GM04504 (cell line): Measurements from ENCODE around the gene KHSRP.
"Not testable (repeated sequence)": the region's sequence is repeated elsewhere in the genome, so short reads cannot be mapped to it uniquely, and the experiment has no call there.

Source experiments
- DNase-seq: peaks from one replicate; pipeline ENCODE4 v3.0.0-alpha.2; 2012; ENCODE audit warnings: low read depth

KHSRP gene

GRCh38 chr19:6416658-6417405 is 7.8 kb downstream of the KHSRP start:
- DNase-seq = no peak

DNA sequence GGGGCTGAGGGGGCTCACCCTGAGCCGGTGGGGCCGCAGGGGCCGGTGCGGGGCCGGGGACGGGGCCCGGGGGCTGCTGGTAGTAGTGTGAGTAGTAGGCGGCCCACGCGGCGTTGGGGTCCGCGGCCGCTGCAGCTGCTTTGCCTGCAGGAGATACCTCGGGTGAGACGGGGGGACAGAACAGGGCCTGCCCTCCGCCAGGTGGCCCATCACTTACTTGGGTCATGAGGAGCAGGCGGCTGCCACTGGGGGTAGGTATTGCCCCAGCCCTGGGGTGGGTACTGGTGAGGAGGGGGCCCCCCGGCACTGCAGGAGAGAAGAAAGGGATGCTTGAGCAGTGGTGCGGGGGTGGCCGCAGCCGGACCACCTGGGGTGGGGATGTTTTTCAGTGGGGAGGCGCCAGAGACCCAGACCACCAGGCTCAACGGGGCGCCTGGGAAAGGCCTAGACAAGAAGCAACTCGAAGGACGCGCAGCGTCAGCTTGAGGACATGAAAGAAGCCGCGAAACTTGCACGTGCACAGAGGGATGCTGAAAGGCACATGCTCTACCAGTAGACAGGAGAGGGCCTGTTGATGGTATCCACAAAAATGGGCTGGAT is 8.9 kb downstream of the KHSRP start:
- no peak for DNase-seq

GRCh38 chr19:6414793-6415590 is 9.6 kb downstream of the KHSRP start:
- DNase-seq = no peak

- DNase-seq = no peak
Observed at GRCh38 chr19:6413721-6414643, 10.6 kb downstream of the KHSRP start.

- no peak for DNase-seq
Observed at GRCh38 chr19:6413291-6413690, 11.3 kb downstream of the KHSRP start.

DNA sequence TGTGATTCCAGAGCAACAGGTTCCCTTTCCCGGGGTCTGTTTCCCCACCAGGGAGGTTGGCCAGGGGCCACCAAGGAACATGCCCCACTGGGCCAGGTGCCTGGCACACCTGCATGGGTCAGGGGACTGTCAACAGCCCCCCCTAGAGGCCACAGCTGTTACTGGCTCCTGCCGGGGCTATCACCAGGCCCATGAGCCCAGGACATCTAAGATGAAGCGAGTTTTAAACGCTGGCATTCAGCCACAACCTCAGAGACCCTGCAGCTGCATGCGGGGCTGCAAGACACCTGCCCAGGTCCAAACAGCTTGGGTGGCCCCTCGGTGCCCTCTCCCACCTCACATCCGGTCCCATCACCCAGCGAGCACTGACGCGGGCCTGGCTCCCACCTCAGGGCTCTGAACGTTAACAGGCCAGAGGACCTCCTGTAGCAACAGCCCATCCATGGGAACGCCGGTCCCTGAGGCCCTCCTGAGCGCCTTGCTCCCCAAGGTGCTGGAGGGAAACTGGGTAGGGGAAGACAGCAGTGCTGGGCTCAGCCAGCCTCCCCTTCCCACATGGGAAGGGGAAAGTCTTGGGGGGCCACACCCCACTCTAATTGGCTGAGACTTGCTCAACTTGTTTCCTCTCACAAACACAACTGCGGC is 12.0 kb downstream of the KHSRP start:
- no peak for DNase-seq

DNA sequence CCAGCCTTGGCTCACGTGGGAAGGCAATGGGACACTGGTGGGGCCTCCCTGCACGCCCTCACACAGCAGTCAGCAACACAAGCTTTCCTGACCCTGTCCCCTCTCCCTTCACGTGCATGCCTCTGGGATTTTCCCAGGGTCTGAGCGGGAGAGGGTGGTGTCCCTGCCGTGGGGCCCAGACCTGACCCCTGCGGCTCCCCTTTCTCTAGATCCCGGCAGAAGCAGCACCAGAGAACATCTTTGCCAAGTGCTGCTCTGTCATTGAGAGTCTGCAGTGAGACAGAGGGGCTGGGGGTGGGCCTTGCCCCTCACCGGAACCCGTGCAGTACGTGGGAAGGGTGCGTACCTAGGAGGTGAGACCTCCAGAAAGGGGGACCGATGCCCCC is 12.6 kb downstream of the KHSRP start:
- no peak for DNase-seq

DNA sequence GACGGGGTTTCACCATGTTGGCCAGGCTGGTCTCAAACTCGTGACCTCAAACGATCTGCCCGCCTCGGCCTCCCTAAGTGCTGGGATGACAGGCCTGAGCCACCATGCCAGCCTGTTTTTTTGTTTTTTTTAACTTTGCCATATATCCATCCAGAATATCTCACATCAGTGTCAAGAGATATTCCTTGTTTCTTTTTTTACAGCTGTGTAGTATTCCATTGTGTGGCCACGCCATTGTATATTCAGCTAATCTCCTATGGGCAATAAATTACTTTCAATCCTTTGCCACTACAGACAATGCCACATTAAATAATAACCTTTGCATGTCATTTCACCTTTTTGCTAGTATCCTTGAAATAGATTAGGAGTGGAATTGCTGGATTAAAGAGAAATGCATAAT is 15.3 kb downstream of the KHSRP start:
- no peak for DNase-seq

DNA sequence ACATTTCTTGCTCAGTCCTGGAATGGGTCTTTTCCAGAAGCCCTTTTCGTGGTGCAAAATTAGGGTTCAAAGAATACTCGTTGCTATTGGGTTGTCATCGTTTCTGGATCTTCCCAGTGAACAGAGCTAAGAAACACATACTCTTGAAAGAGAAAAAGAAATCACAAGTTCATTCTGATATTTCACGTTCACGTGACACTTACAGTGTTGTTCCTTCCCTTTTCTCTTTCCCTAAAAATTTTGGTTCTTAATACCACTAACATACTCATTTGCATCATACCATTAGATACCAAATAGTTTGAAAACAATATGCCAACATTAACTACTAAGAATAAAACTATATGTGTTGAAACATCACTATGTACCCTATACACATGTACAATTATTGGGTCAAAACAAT is 18.2 kb downstream of the KHSRP start:
- no peak for DNase-seq

DNA sequence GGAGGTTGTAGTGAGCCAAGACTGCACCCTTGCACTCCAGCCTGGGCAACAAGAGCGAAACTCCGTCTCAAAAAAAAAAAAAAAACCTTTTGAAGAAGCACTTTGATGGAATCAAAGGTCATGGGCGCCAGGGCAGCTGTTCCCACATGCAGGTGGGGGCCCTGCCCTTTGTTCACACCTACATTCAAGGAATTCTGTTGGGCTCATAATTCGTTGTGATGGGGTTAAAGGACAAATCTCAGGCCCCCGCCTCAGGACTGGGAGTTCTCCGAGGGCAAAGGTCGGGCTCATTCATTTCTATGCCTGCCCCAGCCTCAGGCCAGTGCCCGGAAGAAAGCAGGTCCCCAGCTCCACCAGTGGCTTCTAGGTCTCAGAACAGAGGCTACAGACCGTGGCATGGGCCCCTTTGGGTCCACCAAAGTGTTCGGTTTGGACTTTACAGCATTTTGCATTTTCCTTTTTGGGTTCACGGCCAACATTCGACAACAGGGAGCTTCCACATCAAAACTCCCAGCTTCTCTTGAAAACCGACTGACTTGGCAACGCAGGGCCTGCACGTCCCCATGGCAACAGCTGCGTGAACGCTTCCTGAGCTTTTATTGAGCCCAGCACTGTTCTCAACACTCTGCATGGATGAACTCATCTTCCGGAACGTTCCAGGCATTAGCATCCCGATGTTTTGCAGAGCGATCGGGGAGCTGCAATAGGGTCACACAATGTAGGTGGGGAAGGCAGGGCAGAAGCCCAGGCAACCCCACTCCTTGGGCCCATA is 21.6 kb downstream of the KHSRP start:
- no peak for DNase-seq

GRCh38 chr19:6402058-6402457 is 22.6 kb downstream of the KHSRP start:
- DNase-seq = no peak

- not testable (repeated sequence) for DNase-seq
Observed at GRCh38 chr19:6400062-6400944, 24.3 kb downstream of the KHSRP start.

DNA sequence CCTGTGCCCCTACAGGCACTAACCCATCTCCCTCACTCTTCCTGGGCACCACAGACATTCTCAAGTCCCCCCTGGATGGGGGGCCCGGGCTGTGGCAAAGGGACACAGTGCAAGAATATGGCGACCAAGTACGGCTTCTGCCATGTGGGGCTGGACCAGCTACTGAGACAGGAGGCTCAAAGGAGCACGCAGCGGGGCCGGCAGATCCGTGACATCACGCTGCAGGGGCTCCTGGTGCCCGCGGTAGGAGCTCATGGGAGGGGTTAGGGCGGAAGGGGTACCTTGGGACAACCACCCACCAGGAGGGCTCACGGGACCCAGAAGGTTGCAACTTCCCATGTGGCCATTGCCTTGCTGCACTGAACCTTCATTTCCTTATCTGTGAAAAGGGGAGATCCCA is 28.3 kb downstream of the KHSRP start:
- DNase-seq = no peak

GRCh38 chr19:6394831-6395230 is 29.8 kb downstream of the KHSRP start:
- DNase-seq = no peak

GRCh38 chr19:6393983-6394412 is 30.6 kb downstream of the KHSRP start:
- no peak for DNase-seq

- peak; percentile 87 for DNase-seq
Observed at GRCh38 chr19:6393074-6393982, 31.3 kb downstream of the KHSRP start, which contains the start of gene GTF2F1. GTF2F1 (minus strand) TSS chr19:6393164; CDS start chr19:6392995, 169 bp downstream.

- DNase-seq = no peak
Observed at GRCh38 chr19:6392221-6393073, 32.2 kb downstream of the KHSRP start.
